ENCODE measurements around the gene LENEP. TPM values are rescaled to one million over a fixed set of nuclear protein-coding genes. Genes with fewer than 3 reads are reported as not detected.
A peak's percentile ranks its signal among the peaks of the same experiment; 100 is the strongest.

The LENEP gene
- total and polyA plus RNA-seq, 2 experiments from 2014 or later: not detected

DNA sequence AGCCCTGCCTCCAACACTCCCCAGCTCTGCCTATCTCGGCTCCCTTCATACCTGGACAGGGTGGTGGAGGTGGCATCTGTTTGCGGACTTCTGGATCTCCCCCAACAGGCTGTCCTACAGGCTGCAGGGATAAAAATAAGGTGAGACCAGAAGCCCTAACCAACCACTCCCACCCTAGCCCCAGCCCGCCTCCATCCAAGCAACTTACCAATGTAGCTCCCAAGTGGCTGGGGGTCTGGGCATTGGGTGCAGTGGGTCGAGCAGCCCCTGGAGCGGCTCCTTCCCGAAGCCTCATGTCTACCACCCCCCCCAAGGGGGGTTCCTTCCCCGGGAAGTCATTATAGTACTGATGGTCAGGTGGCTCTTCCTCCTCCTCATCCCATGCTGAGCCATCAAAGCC is 27.3 kb upstream of the LENEP start:
- H2AFZ ChIP-seq: no peak overlapping the region
- H3F3A ChIP-seq (ENCODE audit: insufficient read depth): peaks cover 43% of the 10 kb centered on the region
- TF ChIP-seq EZH2 (IDR thresholded peaks at IDR 0.05; ENCODE audit: insufficient read depth, poor library complexity, severe bottlenecking): no peak
- TF ChIP-seq EZH2phosphoT487 (IDR thresholded peaks at IDR 0.05; ENCODE audit: insufficient read depth, low read depth): no peak
- H3K27me3 ChIP-seq (replicated peaks; ENCODE audit: insufficient read depth): no peaks in the 10 kb centered on the region
- no peak overlapping the region for H3K4me3 ChIP-seq
- no peak overlapping the region for H3K27ac ChIP-seq
- no peaks in the 10 kb centered on the region for H4K20me1 ChIP-seq (ENCODE audit: insufficient read depth)
- H3K4me1 ChIP-seq (ENCODE audit: insufficient read depth): peaks cover 18% of the 10 kb centered on the region
- DNase-seq: no peak
- in situ Hi-C loops (cut with MboI): no loop called here
- peaks cover 66% of the 10 kb centered on the region for H3K79me2 ChIP-seq (ENCODE audit: insufficient read depth)
- H3K36me3 ChIP-seq (ENCODE audit: low read depth): peaks cover 26% of the 10 kb centered on the region
- no peak overlapping the region for H3K4me2 ChIP-seq (ENCODE audit: unreplicated experiment)
- H3K9me3 ChIP-seq (ENCODE audit: low read depth): no peaks in the 10 kb centered on the region
- H3K9ac ChIP-seq: peak overlapping the region; percentile 98; the same call in 1 of the 2 replicates
- WGBS, 2 experiments (ENCODE audit: low coverage in 1 of 2, low lambda C conversion rate in 2 of 2, missing lambda C conversion rate in 2 of 2): 73 to 79% methylated on average over 7 of the region's 7 CpGs
- H3K9me2 ChIP-seq (ENCODE audit: insufficient read depth): no peaks in the 10 kb centered on the region

DNA sequence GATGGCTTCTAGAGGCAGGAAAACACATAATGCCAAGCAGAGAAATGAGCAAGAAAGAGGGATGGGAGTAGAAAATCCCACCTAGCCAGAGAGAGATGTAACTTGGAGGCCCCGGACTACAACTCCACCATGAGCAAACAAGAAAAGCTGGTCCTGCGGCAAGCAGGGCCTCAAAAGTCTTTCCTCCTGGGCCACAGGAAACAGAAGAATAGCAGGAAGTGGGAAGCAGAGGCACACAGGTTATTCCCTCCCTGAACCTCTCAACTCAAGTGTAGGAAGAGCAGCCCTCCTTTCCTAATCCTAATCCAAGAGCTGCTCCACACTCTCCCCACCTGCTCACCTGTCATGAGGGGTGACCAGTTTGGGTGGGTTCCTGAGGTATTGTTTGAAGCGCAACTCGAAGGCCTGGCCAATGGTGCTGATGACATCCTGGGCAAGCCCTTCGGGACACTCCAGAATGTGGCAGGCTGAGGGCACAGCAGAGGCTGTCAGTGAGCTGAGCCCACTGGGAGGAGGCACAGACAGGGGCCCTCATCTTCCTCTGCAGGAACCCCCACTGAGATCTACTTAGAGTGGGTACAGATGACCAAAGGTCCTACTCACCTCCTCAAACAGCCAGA is 25.9 kb upstream of the LENEP start:
- no peak overlapping the region for H3K27ac ChIP-seq

DNA sequence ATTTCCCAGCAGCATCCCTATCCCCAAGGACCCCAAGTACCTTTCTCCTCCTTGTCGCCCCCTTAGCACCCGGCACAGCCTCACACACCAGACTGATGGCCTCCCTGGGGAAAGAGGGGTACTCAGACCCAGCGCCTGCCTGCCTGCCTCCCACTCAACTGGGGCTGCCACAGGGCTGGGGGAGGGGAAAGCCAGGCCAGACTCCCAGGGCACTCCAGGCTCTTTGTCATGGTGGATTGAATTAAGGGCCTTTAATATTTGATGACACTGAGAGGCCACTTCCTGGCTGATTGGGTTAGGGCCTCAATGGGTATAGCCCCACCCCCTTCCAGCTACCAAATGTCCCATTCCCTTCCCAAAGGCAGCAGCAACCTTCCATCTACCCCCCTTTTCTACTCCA is 24.7 kb upstream of the LENEP start:
- Histone ChIP-seq H3K79me2 (ENCODE audit: insufficient read depth) (peaks cover 64% of the 10 kb centered on the region), H3F3A (ENCODE audit: insufficient read depth) (peaks cover 57% of the 10 kb centered on the region), H3K27me3 (replicated peaks; ENCODE audit: insufficient read depth) (no peaks in the 10 kb centered on the region), H3K9me2 (ENCODE audit: insufficient read depth) (no peaks in the 10 kb centered on the region), H4K20me1 (ENCODE audit: insufficient read depth) (no peaks in the 10 kb centered on the region), H3K4me3 (peak overlapping the region; percentile 82), H3K4me2 (ENCODE audit: unreplicated experiment) (peak overlapping the region; percentile 96), H2AFZ (no peak overlapping the region), H3K9me3 (ENCODE audit: low read depth) (no peaks in the 10 kb centered on the region), H3K9ac (peak overlapping the region; percentile 98), H3K4me1 (ENCODE audit: insufficient read depth) (peaks cover 30% of the 10 kb centered on the region), H3K36me3 (ENCODE audit: low read depth) (peaks cover 26% of the 10 kb centered on the region), H3K27ac (no peak overlapping the region)
- TF ChIP-seq EZH2phosphoT487 (IDR thresholded peaks at IDR 0.05; ENCODE audit: insufficient read depth, low read depth) (no peak), EZH2 (IDR thresholded peaks at IDR 0.05; ENCODE audit: insufficient read depth, poor library complexity, severe bottlenecking) (no peak)
- no peak for DNase-seq
- in situ Hi-C loops (cut with MboI): no loop called here
- 90 to 98% methylated on average over 3 of the region's 3 CpGs for WGBS, 2 experiments (ENCODE audit: low coverage in 1 of 2, low lambda C conversion rate in 2 of 2, missing lambda C conversion rate in 2 of 2)

More for the DNA sequence above, 25.9 kb upstream of the LENEP start:
- Histone ChIP-seq H3K27me3 (replicated peaks; ENCODE audit: insufficient read depth) (no peaks in the 10 kb centered on the region), H3K4me1 (ENCODE audit: insufficient read depth) (peaks cover 28% of the 10 kb centered on the region), H3K79me2 (ENCODE audit: insufficient read depth) (peaks cover 64% of the 10 kb centered on the region), H3K36me3 (ENCODE audit: low read depth) (peaks cover 26% of the 10 kb centered on the region), H3K9me2 (ENCODE audit: insufficient read depth) (no peaks in the 10 kb centered on the region), H4K20me1 (ENCODE audit: insufficient read depth) (no peaks in the 10 kb centered on the region), H3K9ac (peak overlapping the region; percentile 98), H3F3A (ENCODE audit: insufficient read depth) (peaks cover 53% of the 10 kb centered on the region), H2AFZ (no peak overlapping the region), H3K4me2 (ENCODE audit: unreplicated experiment) (no peak overlapping the region), H3K4me3 (no peak overlapping the region), H3K9me3 (ENCODE audit: low read depth) (no peaks in the 10 kb centered on the region)
- in situ Hi-C loops (cut with MboI): no loop called here
- TF ChIP-seq EZH2 (IDR thresholded peaks at IDR 0.05; ENCODE audit: insufficient read depth, poor library complexity, severe bottlenecking) (no peak), EZH2phosphoT487 (IDR thresholded peaks at IDR 0.05; ENCODE audit: insufficient read depth, low read depth) (no peak)
- DNase-seq: no peak
- 97 to 99% methylated on average over 5 of the region's 5 CpGs for WGBS, 2 experiments (ENCODE audit: low coverage in 1 of 2, low lambda C conversion rate in 2 of 2, missing lambda C conversion rate in 2 of 2)

DNA sequence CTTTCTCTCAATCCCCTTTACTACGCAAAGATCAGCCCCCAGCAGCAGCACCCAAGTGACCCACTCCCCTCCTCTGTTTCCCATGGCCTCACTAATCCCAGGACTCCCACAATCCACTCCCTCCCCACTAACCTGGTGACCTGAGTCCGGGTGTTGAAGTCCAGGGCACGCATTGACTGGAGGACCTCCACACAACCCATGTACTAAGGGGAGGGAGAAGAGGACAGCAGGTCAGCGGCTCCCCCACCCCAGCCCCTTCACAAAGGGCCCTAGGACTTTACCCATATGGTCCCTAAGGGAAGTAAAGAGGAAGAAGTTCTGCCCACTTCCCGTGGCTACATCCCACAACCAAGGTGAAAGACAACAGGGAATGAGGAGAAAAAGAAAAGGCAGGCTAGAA is 24.1 kb upstream of the LENEP start:
- H3K4me1 ChIP-seq (ENCODE audit: insufficient read depth): peaks cover 30% of the 10 kb centered on the region
- peak overlapping the region; percentile 98 for H3K9ac ChIP-seq
- H3K4me2 ChIP-seq (ENCODE audit: unreplicated experiment): peak overlapping the region; percentile 96
- no peaks in the 10 kb centered on the region for H3K9me2 ChIP-seq (ENCODE audit: insufficient read depth)
- H3K36me3 ChIP-seq (ENCODE audit: low read depth): peaks cover 26% of the 10 kb centered on the region
- H3K79me2 ChIP-seq (ENCODE audit: insufficient read depth): peaks cover 64% of the 10 kb centered on the region
- no peak for DNase-seq
- in situ Hi-C loops (cut with MboI): no loop called here
- H3K4me3 ChIP-seq: peak overlapping the region; percentile 82
- H3K9me3 ChIP-seq (ENCODE audit: low read depth): no peaks in the 10 kb centered on the region
- peak overlapping the region; percentile 99; the same call in 1 of the 2 replicates for H3K27ac ChIP-seq
- H4K20me1 ChIP-seq (ENCODE audit: insufficient read depth): no peaks in the 10 kb centered on the region
- peaks cover 52% of the 10 kb centered on the region for H3F3A ChIP-seq (ENCODE audit: insufficient read depth)
- no peak overlapping the region for H2AFZ ChIP-seq
- 32 to 45% methylated on average over 5 of the region's 5 CpGs for WGBS, 2 experiments (ENCODE audit: low coverage in 1 of 2, low lambda C conversion rate in 2 of 2, missing lambda C conversion rate in 2 of 2)
- TF ChIP-seq EZH2 (IDR thresholded peaks at IDR 0.05; ENCODE audit: insufficient read depth, poor library complexity, severe bottlenecking) (no peak), EZH2phosphoT487 (IDR thresholded peaks at IDR 0.05; ENCODE audit: insufficient read depth, low read depth) (no peak)
- H3K27me3 ChIP-seq (replicated peaks; ENCODE audit: insufficient read depth): no peaks in the 10 kb centered on the region

Data from GM23248 (cell line).